ENCODE data around the gene ATG9B.

The ATG9B gene

DNA sequence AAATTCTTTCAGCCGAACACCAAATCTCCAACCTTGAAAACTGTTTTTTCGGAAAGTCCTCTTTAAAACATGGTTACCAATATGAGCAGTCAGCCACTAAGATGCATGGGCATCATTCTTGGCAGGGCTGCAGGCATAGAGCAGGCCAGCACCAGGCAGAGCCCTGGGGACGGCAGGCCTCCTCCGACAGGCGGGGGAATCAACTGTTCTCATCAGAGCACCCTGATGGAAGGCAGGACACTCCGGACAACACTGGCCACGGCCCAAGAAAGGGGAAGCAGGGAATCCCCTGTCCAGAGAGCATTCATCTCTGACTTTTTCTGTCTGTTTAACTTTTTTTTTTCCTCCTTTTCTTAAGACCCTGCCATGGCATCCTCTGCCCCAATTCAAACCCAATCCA, 34.8 kb downstream of the ATG9B start:
- H3K27ac ChIP-seq (replicated peaks), result no peak overlapping the region
- TF ChIP-seq POLR2AphosphoS5 (IDR thresholded peaks at IDR 0.05; ENCODE audit: low read depth) (no peak), CTCF (IDR thresholded peaks at IDR 0.05; ENCODE audit: insufficient read depth, low read length) (no peak), SPI1 (IDR thresholded peaks at IDR 0.05; ENCODE audit: borderline replicate concordance, low read depth) (no peak), GABPA (IDR thresholded peaks at IDR 0.05; ENCODE audit: low read depth) (no peak)
- TF ChIP-seq, protein P1, sequence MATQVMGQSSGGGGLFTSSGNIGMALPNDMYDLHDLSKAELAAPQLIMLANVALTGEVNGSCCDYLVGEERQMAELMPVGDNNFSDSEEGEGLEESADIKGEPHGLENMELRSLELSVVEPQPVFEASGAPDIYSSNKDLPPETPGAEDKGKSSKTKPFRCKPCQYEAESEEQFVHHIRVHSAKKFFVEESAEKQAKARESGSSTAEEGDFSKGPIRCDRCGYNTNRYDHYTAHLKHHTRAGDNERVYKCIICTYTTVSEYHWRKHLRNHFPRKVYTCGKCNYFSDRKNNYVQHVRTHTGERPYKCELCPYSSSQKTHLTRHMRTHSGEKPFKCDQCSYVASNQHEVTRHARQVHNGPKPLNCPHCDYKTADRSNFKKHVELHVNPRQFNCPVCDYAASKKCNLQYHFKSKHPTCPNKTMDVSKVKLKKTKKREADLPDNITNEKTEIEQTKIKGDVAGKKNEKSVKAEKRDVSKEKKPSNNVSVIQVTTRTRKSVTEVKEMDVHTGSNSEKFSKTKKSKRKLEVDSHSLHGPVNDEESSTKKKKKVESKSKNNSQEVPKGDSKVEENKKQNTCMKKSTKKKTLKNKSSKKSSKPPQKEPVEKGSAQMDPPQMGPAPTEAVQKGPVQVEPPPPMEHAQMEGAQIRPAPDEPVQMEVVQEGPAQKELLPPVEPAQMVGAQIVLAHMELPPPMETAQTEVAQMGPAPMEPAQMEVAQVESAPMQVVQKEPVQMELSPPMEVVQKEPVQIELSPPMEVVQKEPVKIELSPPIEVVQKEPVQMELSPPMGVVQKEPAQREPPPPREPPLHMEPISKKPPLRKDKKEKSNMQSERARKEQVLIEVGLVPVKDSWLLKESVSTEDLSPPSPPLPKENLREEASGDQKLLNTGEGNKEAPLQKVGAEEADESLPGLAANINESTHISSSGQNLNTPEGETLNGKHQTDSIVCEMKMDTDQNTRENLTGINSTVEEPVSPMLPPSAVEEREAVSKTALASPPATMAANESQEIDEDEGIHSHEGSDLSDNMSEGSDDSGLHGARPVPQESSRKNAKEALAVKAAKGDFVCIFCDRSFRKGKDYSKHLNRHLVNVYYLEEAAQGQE (IDR thresholded peaks at IDR 0.05; ENCODE audit: insufficient replicate concordance, low read depth), result no peak
- no peak for DNase-seq (ENCODE audit: low read depth in 1 of 2, low spot score in 1 of 2)
- no peak overlapping the region for H3K4me3 ChIP-seq (replicated peaks; ENCODE audit: insufficient read depth, low read length)
- peaks cover 9% of the 10 kb centered on the region for H3K27me3 ChIP-seq (ENCODE audit: insufficient read depth, poor library complexity, severe bottlenecking)

- Histone ChIP-seq H3K27ac (replicated peaks) (no peak overlapping the region), H3K4me3 (replicated peaks; ENCODE audit: insufficient read depth, low read length) (no peak overlapping the region), H3K27me3 (ENCODE audit: insufficient read depth, poor library complexity, severe bottlenecking) (peaks cover 13% of the 10 kb centered on the region)
- DNase-seq (ENCODE audit: low read depth in 1 of 2, low spot score in 1 of 2), result peak in 1 of 2 experiments; percentile 46
- peak; percentile 39 for TF ChIP-seq CTCF (IDR thresholded peaks at IDR 0.05; ENCODE audit: insufficient read depth, low read length)
- no peak for TF ChIP-seq GABPA (IDR thresholded peaks at IDR 0.05; ENCODE audit: low read depth)
- TF ChIP-seq, protein P1 (IDR thresholded peaks at IDR 0.05; ENCODE audit: insufficient replicate concordance, low read depth), result no peak
- no peak for TF ChIP-seq SPI1 (IDR thresholded peaks at IDR 0.05; ENCODE audit: borderline replicate concordance, low read depth)
- TF ChIP-seq POLR2AphosphoS5 (IDR thresholded peaks at IDR 0.05; ENCODE audit: low read depth), result no peak
Observed at GRCh38 chr7:150988230-150989226, 35.8 kb downstream of the ATG9B start.

DNA sequence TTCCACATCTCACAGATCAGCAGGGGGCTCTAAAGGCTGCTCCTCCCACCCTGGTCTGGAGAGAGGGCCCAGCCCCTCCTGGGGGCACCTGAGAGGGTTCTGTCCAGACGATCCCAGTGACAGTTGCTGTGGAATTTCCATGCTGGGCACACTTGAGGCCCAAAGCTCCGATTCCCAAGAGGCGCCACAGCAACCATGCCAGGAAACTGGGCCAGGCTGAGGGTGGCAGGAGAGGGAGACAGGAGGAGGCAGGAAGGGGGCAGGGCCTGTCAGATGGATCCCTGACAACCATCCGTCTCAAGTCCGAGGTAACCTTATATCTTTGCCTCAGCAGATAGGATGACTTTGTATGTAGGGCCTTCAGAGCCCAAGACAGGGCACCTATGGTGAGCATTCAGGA, 37.7 kb downstream of the ATG9B start:
- Histone ChIP-seq H3K27me3 (ENCODE audit: insufficient read depth, poor library complexity, severe bottlenecking) (peaks cover 24% of the 10 kb centered on the region), H3K27ac (replicated peaks) (no peak overlapping the region), H3K4me3 (replicated peaks; ENCODE audit: insufficient read depth, low read length) (no peak overlapping the region)
- TF ChIP-seq GABPA (IDR thresholded peaks at IDR 0.05; ENCODE audit: low read depth) (no peak), CTCF (IDR thresholded peaks at IDR 0.05; ENCODE audit: insufficient read depth, low read length) (no peak)
- TF ChIP-seq, protein P1 (IDR thresholded peaks at IDR 0.05; ENCODE audit: insufficient replicate concordance, low read depth), result no peak
- no peak for DNase-seq (ENCODE audit: low read depth in 1 of 2, low spot score in 1 of 2)

Data from HL-60 (cell line).